K562 (cell line): ENCODE results near the gene CSAD. TPM values are rescaled to one million over a fixed set of nuclear protein-coding genes. Genes with fewer than 3 reads are reported as not detected.

Source experiments
- ATAC-seq: fragments of 200-7000 bp; cut with Tn5 transposase; 3 replicates; pipeline ENCODE4 v1.9.1; 2020; ENCODE audit warnings: moderate library complexity
- BruUV-seq: library from RNA; stranded (reverse); fragments of 400-500 nt; replicated peaks from 2 replicates; lab custom pipeline; 2021; lab: Mats Ljungman, UMichigan
- CTCF ChIA-PET: fragments of 300-600 bp; formaldehyde crosslinking; extraction: SDS; loops from one replicate; lab custom pipeline; 2021; ENCODE audit warnings: low intra/inter-chr PET ratio; lab: Yijun Ruan, JAX
- POLR2A ChIA-PET: fragments of 300-600, 350-650 bp; sonication (Branson Sonifier 250); formaldehyde crosslinking; extraction: SDS; loops from one replicate; lab custom pipeline; 2021; ENCODE audit warnings: antibody characterized with exemption, inconsistent platforms; lab: Yijun Ruan, JAX
- DNase-seq, 4 experiments: peaks; one replicate each; pipeline versions ENCODE4 v3.0.0 to v3.0.0-alpha.2; 2011 to 2018; ENCODE audit warnings: low spot score in 3 of 4, mixed read lengths in 3 of 4; ENCODE audit errors: extremely low read depth in 1 of 4
- FAIRE-seq: peaks from 2 replicates; lab custom pipeline; 2011; peaks lifted over from hg19 to GRCh38; lab: Jason Lieb, UNC
- H2AFZ ChIP-seq: 2 replicates; pipeline ENCODE4 v1.6.0; 2011; ENCODE audit warnings: low read depth, low read length, control low read depth, inconsistent platforms
- H3K27ac ChIP-seq: fragments of 200-600 bp; 3 replicates; pipeline ENCODE4 v1.8.0; 2011; ENCODE audit warnings: low read depth, mild to moderate bottlenecking, control low read depth, inconsistent platforms, low read length, moderate library complexity, mixed read lengths; ENCODE audit errors: extremely low read depth
- H3K27me3 ChIP-seq, 2 experiments: fragments of 300-600 bp in 1 of 2; 2 replicates in 1 of 2; 3 replicates in 1 of 2; pipeline versions ENCODE4 v1.6.0 to v1.8.0; 2011; ENCODE audit warnings: inconsistent platforms in 2 of 2, low read length in 2 of 2, mild to moderate bottlenecking in 1 of 2, mixed read lengths in 1 of 2, moderate library complexity in 1 of 2; ENCODE audit not compliant: control insufficient read depth in 2 of 2, insufficient read depth in 2 of 2
- H3K36me3 ChIP-seq: fragments of 300-600 bp; 3 replicates; pipeline ENCODE4 v1.8.0; 2011; ENCODE audit warnings: mild to moderate bottlenecking, low read length, inconsistent platforms; ENCODE audit not compliant: control insufficient read depth, insufficient read depth
- H3K4me1 ChIP-seq, 2 experiments: fragments of 200-600 bp in 1 of 2; replicated peaks in 1 of 2; 2 replicates in 1 of 2; 3 replicates in 1 of 2; pipeline versions ENCODE4 v1.5.1 to v1.8.0; 2011; ENCODE audit warnings: inconsistent platforms in 2 of 2, low read length in 2 of 2, mild to moderate bottlenecking in 1 of 2, mixed read lengths in 1 of 2, moderate library complexity in 1 of 2; ENCODE audit not compliant: control insufficient read depth in 2 of 2, insufficient read depth in 2 of 2
- H3K4me2 ChIP-seq: 2 replicates; pipeline ENCODE4 v1.6.1; 2011; ENCODE audit warnings: low read length, control low read depth, inconsistent platforms, mixed read lengths; ENCODE audit not compliant: insufficient read depth
- H3K4me3 ChIP-seq: fragments of 200-600 bp; sonication (generic), shearing (Covaris generic); 2 replicates; pipeline ENCODE4 v1.5.1; 2016; ENCODE audit warnings: control low read depth, inconsistent platforms
- H3K79me2 ChIP-seq: fragments of 200-600 bp; 3 replicates; pipeline ENCODE4 v1.8.0; 2011; ENCODE audit warnings: low read length, inconsistent platforms; ENCODE audit not compliant: control insufficient read depth, insufficient read depth
- H3K9ac ChIP-seq, 2 experiments: 2 replicates each; pipeline versions ENCODE4 v1.6.0 to v1.6.1; 2011; ENCODE audit warnings: low read depth in 2 of 2, low read length in 2 of 2, control low read depth in 1 of 2, inconsistent platforms in 1 of 2, mild to moderate bottlenecking in 1 of 2, mixed read lengths in 1 of 2; ENCODE audit not compliant: insufficient read depth in 1 of 2
- H3K9me1 ChIP-seq: one replicate; pipeline ENCODE4 v1.6.0; 2011; ENCODE audit warnings: inconsistent platforms, mild to moderate bottlenecking, low read length, moderate library complexity; ENCODE audit not compliant: control insufficient read depth, insufficient read depth
- H3K9me3 ChIP-seq: replicated peaks from 2 replicates; pipeline ENCODE4 v1.5.1; 2011; ENCODE audit warnings: low read depth, low read length, inconsistent platforms; ENCODE audit not compliant: control insufficient read depth, insufficient read depth
- H4K20me1 ChIP-seq: replicated peaks from 2 replicates; pipeline ENCODE4 v1.6.1; 2011; ENCODE audit warnings: low read length, inconsistent platforms, mixed read lengths; ENCODE audit not compliant: control insufficient read depth, insufficient read depth
- IFI16 ChIP-seq: fragments of 250-450 bp; sonication (Bioruptor Pico); IDR thresholded peaks from 2 replicates; pipeline ENCODE4 v2.1.2; 2022; ENCODE audit warnings: mild to moderate bottlenecking, inconsistent platforms
- NFIC ChIP-seq: fragments of 450-650 bp; IDR thresholded peaks from 2 replicates; pipeline ENCODE4 v1.6.1; 2017; ENCODE audit warnings: mild to moderate bottlenecking, inconsistent platforms
- RERE ChIP-seq: sonication (generic); formaldehyde crosslinking; IDR thresholded peaks from 2 replicates; pipeline ENCODE4 v1.8.0; 2023; ENCODE audit warnings: missing genetic modification reagents, mild to moderate bottlenecking, borderline replicate concordance
- WGBS: fragments of 100-300 bp; shearing (Covaris generic); methylation state at CpG from one replicate; pipeline ENCODE4 v1.1.6; 2016; ENCODE audit warnings: low coverage, mixed read lengths; ENCODE audit not compliant: insufficient coverage; ENCODE audit errors: missing lambda C conversion rate; 5-methylcytosine and 5-hydroxymethylcytosine counted together
- in situ Hi-C: fragments of 300-500 bp; cut with MboI; formaldehyde crosslinking; loops from 4 replicates; pipeline ENCODE4 v1.15.0; 2018; ENCODE audit warnings: inconsistent platforms, mixed read lengths
- intact Hi-C: fragments of 100-400 bp; cut with micrococcal nuclease; formaldehyde crosslinking; loops from 2 replicates; pipeline ENCODE4 v1.14.2; 2022
- polyA plus RNA-seq, 8 experiments: library from polyadenylated mRNA; depleted of rRNA in 4 of 8; stranded (reverse) in 5 of 8; unstranded in 3 of 8; fragments of >200 nt; fragmentation: Nextera tagmentation in 2 of 8; fragmentation: Illumina TruSeq in 1 of 8; extraction: Ambion mirVana in 2 of 8; extraction: Trizol in 1 of 8; gene quantifications; 2 replicates each; pipeline versions ENCODE4 v1.2.1 to v1.2.3, GENCODE V29; 2011 to 2014; ENCODE audit warnings: inconsistent platforms in 1 of 8, missing spikeins in 1 of 8
- total RNA-seq, 7 experiments: library from RNA; depleted of rRNA in 6 of 7; stranded (reverse); fragments of >200 nt in 6 of 7; fragmentation: Illumina TruSeq in 2 of 7; extraction: Trizol in 2 of 7; gene quantifications; 2 replicates each; pipeline versions ENCODE4 v1.2.1 to v1.2.3, GENCODE V29; 2011 to 2021; ENCODE audit warnings: low replicate concordance in 1 of 7
- TF ChIP-seq, protein P1 (sequence below), 2 experiments: IDR thresholded peaks; 2 replicates each; pipeline ENCODE4 v1.6.1; 2012; ENCODE audit warnings: improper control_type of control experiment in 2 of 2, low read depth in 2 of 2, low read length in 2 of 2, borderline replicate concordance in 1 of 2

Gene CSAD
- total and polyA plus RNA-seq, 9 of the 15 experiments (the other 6 are each of a cell fraction or from before 2014, with no cell fraction given): 1.8 to 19.6 (median 8.1) TPM

- TF ChIP-seq IFI16 (CRISPR knock-in tag): no peak
- TF ChIP-seq, protein P1, sequence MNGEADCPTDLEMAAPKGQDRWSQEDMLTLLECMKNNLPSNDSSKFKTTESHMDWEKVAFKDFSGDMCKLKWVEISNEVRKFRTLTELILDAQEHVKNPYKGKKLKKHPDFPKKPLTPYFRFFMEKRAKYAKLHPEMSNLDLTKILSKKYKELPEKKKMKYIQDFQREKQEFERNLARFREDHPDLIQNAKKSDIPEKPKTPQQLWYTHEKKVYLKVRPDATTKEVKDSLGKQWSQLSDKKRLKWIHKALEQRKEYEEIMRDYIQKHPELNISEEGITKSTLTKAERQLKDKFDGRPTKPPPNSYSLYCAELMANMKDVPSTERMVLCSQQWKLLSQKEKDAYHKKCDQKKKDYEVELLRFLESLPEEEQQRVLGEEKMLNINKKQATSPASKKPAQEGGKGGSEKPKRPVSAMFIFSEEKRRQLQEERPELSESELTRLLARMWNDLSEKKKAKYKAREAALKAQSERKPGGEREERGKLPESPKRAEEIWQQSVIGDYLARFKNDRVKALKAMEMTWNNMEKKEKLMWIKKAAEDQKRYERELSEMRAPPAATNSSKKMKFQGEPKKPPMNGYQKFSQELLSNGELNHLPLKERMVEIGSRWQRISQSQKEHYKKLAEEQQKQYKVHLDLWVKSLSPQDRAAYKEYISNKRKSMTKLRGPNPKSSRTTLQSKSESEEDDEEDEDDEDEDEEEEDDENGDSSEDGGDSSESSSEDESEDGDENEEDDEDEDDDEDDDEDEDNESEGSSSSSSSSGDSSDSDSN (IDR thresholded peaks at IDR 0.05; ENCODE audit: borderline replicate concordance in 1 of 2, low read depth in 2 of 2, low read length in 2 of 2): no peak
- TF ChIP-seq, all 486 proteins: peak for 0
These were observed 8.4 kb downstream of the CSAD start (continued) for GRCh38 chr12:53172352-53172751.

- POLR2A ChIA-PET: interaction anchor here (0.6 to 3.6 kb wide), 3 partner anchors 9 to 321 kb away, joined by 3 to 15 read pairs (median 3); partner anchors contain the start of genes CSAD and ZNF740
- H3K4me1 ChIP-seq: peaks cover 13 to 22% of the 10 kb centered on the region in 2 experiments
- DNase-seq (peak in 2 of 4 experiments; percentile 42), FAIRE-seq (no peak), ATAC-seq (peak; percentile 39)
- CTCF ChIA-PET: no interaction called here
- intact Hi-C loops: no loop called here
- no peak overlapping the region for H3K27ac ChIP-seq
- H3K79me2 ChIP-seq: no peaks in the 10 kb centered on the region
- no peaks in the 10 kb centered on the region for H3K27me3 ChIP-seq
- WGBS: 34% methylated on average over 10 of the region's 10 CpGs
- 0 out of 2 replicates have a peak overlapping the region, but pooled peaks have one; percentile 14 for H2AFZ ChIP-seq
- H3K9me1 ChIP-seq: no peaks in the 10 kb centered on the region
- H3K9ac ChIP-seq: peak overlapping the region in 1 of 2 experiments; percentile 73; a peak in 1 of 4 replicates
- H4K20me1 ChIP-seq: no peaks in the 10 kb centered on the region
- H3K36me3 ChIP-seq: no peaks in the 10 kb centered on the region
- in situ Hi-C loops: no loop called here
- no peaks in the 10 kb centered on the region for H3K9me3 ChIP-seq
- no TSS peak for BruUV-seq
- no peak overlapping the region for H3K4me2 ChIP-seq
- H3K4me3 ChIP-seq: no peak overlapping the region
- TF ChIP-seq NFIC (peak; percentile 83), RERE (CRISPR knock-in tag) (no peak)
These were observed 8.9 kb downstream of the CSAD start for GRCh38 chr12:53171725-53172329.
